ENCODE measurements around the gene SPPL3.

SPPL3 gene

DNA sequence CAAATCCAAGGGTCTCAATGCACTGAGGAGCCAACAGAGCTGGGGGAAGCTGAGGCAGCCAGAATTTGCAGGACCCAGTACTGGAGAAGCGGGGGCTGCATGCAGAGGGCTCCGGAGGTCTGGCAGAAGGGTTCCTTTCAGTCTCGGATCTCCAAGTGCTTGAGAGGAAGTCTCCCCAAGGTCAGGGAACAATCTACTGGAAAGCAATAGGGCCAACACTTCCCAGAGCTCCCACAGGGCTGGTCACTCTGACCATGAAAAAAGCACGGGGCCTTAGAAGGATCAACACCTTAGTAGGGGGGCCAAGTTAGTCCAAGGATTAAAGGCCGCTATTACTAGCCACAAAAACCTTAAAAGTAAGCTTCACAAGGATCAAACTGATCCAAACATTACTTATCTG lies 31.7 kb downstream of the SPPL3 start:
- H3K27ac ChIP-seq = no peak overlapping the region
- no peaks in the 10 kb centered on the region for H3K9me3 ChIP-seq (ENCODE audit: severe bottlenecking)
- peaks cover 5% of the 10 kb centered on the region; the same call in 1 of the 2 replicates for H3K36me3 ChIP-seq
- TF ChIP-seq CTCF (IDR thresholded peaks at IDR 0.05; ENCODE audit: low read depth, low read length) = no peak
- H3K4me3 ChIP-seq (ENCODE audit: low read depth, low read length) = no peak overlapping the region
- H3K27me3 ChIP-seq (ENCODE audit: insufficient read depth, low read depth, severe bottlenecking) = no peaks in the 10 kb centered on the region
- no peak for DNase-seq

DNA sequence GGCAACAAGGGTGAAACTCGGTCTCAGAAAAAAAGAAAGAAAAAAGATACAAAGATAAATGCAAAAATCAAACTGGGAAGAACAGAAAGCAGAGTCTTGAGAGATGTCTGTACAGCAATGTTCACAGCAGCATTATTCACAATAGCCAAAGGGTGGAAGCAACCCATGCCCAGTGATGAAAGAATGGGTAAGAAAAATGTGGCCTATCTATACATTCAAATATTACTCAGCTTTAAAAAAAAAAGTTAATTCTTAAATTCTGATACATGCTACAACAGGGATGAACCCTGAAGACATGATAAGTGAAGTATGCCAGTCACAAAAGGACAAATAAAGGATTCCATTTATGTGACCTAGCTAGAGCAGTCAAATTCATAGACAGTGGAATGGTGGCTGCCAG lies 33.7 kb downstream of the SPPL3 start:
- Histone ChIP-seq H3K4me3 (ENCODE audit: low read depth, low read length) (no peak overlapping the region), H3K9me3 (ENCODE audit: severe bottlenecking) (no peaks in the 10 kb centered on the region), H3K36me3 (peaks cover 5% of the 10 kb centered on the region; the same call in 1 of the 2 replicates), H3K27me3 (ENCODE audit: insufficient read depth, low read depth, severe bottlenecking) (no peaks in the 10 kb centered on the region), H3K27ac (no peak overlapping the region)
- TF ChIP-seq CTCF (IDR thresholded peaks at IDR 0.05; ENCODE audit: low read depth, low read length) = no peak
- no peak for DNase-seq

- no peak for TF ChIP-seq CTCF (IDR thresholded peaks at IDR 0.05; ENCODE audit: low read depth, low read length)
- H3K27me3 ChIP-seq (ENCODE audit: insufficient read depth, low read depth, severe bottlenecking) = no peaks in the 10 kb centered on the region
- no peak for DNase-seq
- H3K36me3 ChIP-seq = peaks cover 5% of the 10 kb centered on the region; the same call in 1 of the 2 replicates
- H3K4me3 ChIP-seq (ENCODE audit: low read depth, low read length) = no peak overlapping the region
- H3K27ac ChIP-seq = no peak overlapping the region
- H3K9me3 ChIP-seq (ENCODE audit: severe bottlenecking) = no peaks in the 10 kb centered on the region
Observed at GRCh38 chr12:120869376-120869775, 34.8 kb downstream of the SPPL3 start.

DNA sequence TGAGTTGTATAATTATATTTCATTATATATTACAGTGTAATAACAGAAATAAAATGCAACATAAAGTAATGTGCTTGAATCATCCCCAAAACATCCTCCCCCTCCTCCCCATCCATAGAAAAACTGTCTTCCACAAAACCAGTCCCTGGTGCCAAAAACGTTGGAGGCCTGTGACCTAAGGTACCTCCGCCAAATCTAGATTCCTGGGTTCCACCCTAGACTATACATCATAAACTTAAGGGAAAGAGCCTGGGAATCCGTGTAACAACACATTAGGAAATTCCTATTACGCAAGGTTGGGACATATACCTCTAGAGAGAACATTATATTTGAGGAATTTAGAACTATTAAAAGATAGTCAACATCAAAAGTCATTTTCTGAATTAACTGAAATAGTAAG lies 38.0 kb downstream of the SPPL3 start:
- no peak for DNase-seq
- H3K9me3 ChIP-seq (ENCODE audit: severe bottlenecking) = no peaks in the 10 kb centered on the region
- no peaks in the 10 kb centered on the region for H3K27me3 ChIP-seq (ENCODE audit: insufficient read depth, low read depth, severe bottlenecking)
- no peak overlapping the region for H3K27ac ChIP-seq
- peaks cover 5% of the 10 kb centered on the region; the same call in 1 of the 2 replicates for H3K36me3 ChIP-seq
- TF ChIP-seq CTCF (IDR thresholded peaks at IDR 0.05; ENCODE audit: low read depth, low read length) = no peak
- H3K4me3 ChIP-seq (ENCODE audit: low read depth, low read length) = no peak overlapping the region

GRCh38 chr12:120865098-120865497 lies 39.1 kb downstream of the SPPL3 start:
- no peaks in the 10 kb centered on the region for H3K9me3 ChIP-seq (ENCODE audit: severe bottlenecking)
- peaks cover 5% of the 10 kb centered on the region; the same call in 1 of the 2 replicates for H3K36me3 ChIP-seq
- TF ChIP-seq CTCF (IDR thresholded peaks at IDR 0.05; ENCODE audit: low read depth, low read length) = no peak
- DNase-seq = no peak
- H3K4me3 ChIP-seq (ENCODE audit: low read depth, low read length) = no peak overlapping the region
- H3K27ac ChIP-seq = no peak overlapping the region
- no peaks in the 10 kb centered on the region for H3K27me3 ChIP-seq (ENCODE audit: insufficient read depth, low read depth, severe bottlenecking)

DNA sequence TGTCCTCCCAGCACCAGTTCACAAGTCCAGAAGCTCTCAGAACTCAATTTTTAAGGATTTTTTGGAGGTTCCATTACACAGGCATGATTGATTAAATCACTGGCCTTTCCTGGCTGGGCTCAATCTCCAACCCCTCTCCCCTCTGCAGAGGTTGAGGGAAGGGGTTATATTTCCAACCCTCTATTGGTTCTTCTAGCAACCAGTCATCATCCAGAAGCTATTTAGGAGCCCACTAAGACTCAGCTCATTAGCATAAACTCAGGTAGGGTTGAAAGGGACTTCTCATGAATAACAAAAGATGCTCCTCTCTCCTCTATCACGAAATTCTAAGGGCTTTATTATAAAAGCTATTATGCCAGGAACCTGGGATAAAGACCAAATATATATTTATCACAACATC lies 41.5 kb downstream of the SPPL3 start:
- no peak for DNase-seq
- H3K9me3 ChIP-seq (ENCODE audit: severe bottlenecking) = no peaks in the 10 kb centered on the region
- H3K36me3 ChIP-seq = peaks cover under 1% of the 10 kb centered on the region; the same call in 1 of the 2 replicates
- no peak overlapping the region for H3K27ac ChIP-seq
- H3K27me3 ChIP-seq (ENCODE audit: insufficient read depth, low read depth, severe bottlenecking) = no peaks in the 10 kb centered on the region
- H3K4me3 ChIP-seq (ENCODE audit: low read depth, low read length) = no peak overlapping the region
- TF ChIP-seq CTCF (IDR thresholded peaks at IDR 0.05; ENCODE audit: low read depth, low read length) = no peak

Data from WERI-Rb-1 (cell line).